NCI-H526 treated with DMSO at 0.1 percent for 48 hours (cell line): ENCODE measurements around the gene PPP2R5D.

Source experiments
- DNase-seq: peaks from one replicate; lab custom pipeline; 2025; lab: John Stamatoyannopoulos, UW

The PPP2R5D gene

GRCh38 chr6:43059168-43060033 is 75.0 kb downstream of the PPP2R5D start, which contains the start of the genes KLC4 and MRPL2:
Gene KLC4 (plus strand): TSS chr6:43059631. CDS start chr6:43061336, 1,705 bp downstream.
Gene MRPL2 (minus strand): TSS chr6:43059434. CDS start chr6:43059381, 53 bp downstream.
- peak; percentile 98 for DNase-seq

- DNase-seq, result no peak
These were observed 75.8 kb downstream of the PPP2R5D start for GRCh38 chr6:43060034-43060754.

GRCh38 chr6:43060755-43061633 is 76.6 kb downstream of the PPP2R5D start:
- no peak for DNase-seq

GRCh38 chr6:43061861-43062260 is 77.5 kb downstream of the PPP2R5D start:
- no peak for DNase-seq
